GM10248 (cell line): ENCODE data around the gene PCDH9.

ENCODE experiments used
- CTCF ChIA-PET: fragments of 300-600 bp; sonication (Branson Sonifier 250); formaldehyde crosslinking; extraction: SDS; loops from one replicate; lab custom pipeline; 2021; ENCODE audit warnings: antibody characterized with exemption; lab: Yijun Ruan, JAX
- POLR2A ChIA-PET: fragments of 350-650 bp; sonication (Branson Sonifier 250); formaldehyde crosslinking; extraction: SDS; loops from one replicate; lab custom pipeline; 2020; ENCODE audit warnings: antibody characterized with exemption; lab: Yijun Ruan, JAX
- DNase-seq: peaks from one replicate; pipeline ENCODE4 v3.0.0; 2012; ENCODE audit errors: extremely low spot score
- CTCF ChIP-seq: IDR thresholded peaks from 2 replicates; pipeline ENCODE4 v1.5.1; 2012; ENCODE audit warnings: mild to moderate bottlenecking, low read depth; ENCODE audit errors: extremely low read depth, missing control alignments, control extremely low read depth

PCDH9 gene

GRCh38 chr13:66519259-66519658 is 710.9 kb downstream of the PCDH9 start:
- CTCF ChIA-PET, result no interaction called here
- POLR2A ChIA-PET, result no interaction called here
- TF ChIP-seq CTCF, result no peak
- no peak for DNase-seq

- no peak for DNase-seq
- TF ChIP-seq CTCF, result no peak
- CTCF ChIA-PET, result no interaction called here
- POLR2A ChIA-PET, result no interaction called here
These were observed 712.1 kb downstream of the PCDH9 start for GRCh38 chr13:66518068-66518467.

GRCh38 chr13:66513728-66514127 is 716.4 kb downstream of the PCDH9 start:
- no peak for TF ChIP-seq CTCF
- ChIA-PET POLR2A (no interaction called here), CTCF (no interaction called here)
- no peak for DNase-seq

- ChIA-PET CTCF (no interaction called here), POLR2A (no interaction called here)
- TF ChIP-seq CTCF, result no peak
- no peak for DNase-seq
These were observed 721.0 kb downstream of the PCDH9 start for GRCh38 chr13:66509175-66509574.

- POLR2A ChIA-PET, result no interaction called here
- CTCF ChIA-PET, result no interaction called here
- no peak for DNase-seq
- TF ChIP-seq CTCF, result no peak
These were observed 721.8 kb downstream of the PCDH9 start for GRCh38 chr13:66508153-66508909.

GRCh38 chr13:66506979-66507378 is 723.2 kb downstream of the PCDH9 start:
- ChIA-PET CTCF (interaction anchor here (0.7 to 1.4 kb wide), 2 partner anchors 10 to 15 kb away, joined by 3 to 4 read pairs; no protein-coding TSS in a partner anchor), POLR2A (no interaction called here)
- DNase-seq, result peak; percentile 9
- TF ChIP-seq CTCF, result no peak
